PFSK-1 (cell line): ENCODE data around the gene GFRA1.

Experiments used
- POLR2AphosphoS5 ChIP-seq: IDR thresholded peaks from 2 replicates; pipeline ENCODE4 v1.6.1; 2012; ENCODE audit warnings: low read depth, mild to moderate bottlenecking, control low read depth, low read length, moderate library complexity
- TF ChIP-seq, protein P1 (sequence below), 2 experiments: IDR thresholded peaks; 2 replicates each; pipeline versions ENCODE4 v1.6.1 to v1.8.0; 2011 to 2012; ENCODE audit warnings: low read depth in 2 of 2, low read length in 2 of 2, control low read depth in 1 of 2, inconsistent platforms in 1 of 2, mild to moderate bottlenecking in 1 of 2, moderate library complexity in 1 of 2; ENCODE audit not compliant: insufficient read depth in 1 of 2

DNA sequence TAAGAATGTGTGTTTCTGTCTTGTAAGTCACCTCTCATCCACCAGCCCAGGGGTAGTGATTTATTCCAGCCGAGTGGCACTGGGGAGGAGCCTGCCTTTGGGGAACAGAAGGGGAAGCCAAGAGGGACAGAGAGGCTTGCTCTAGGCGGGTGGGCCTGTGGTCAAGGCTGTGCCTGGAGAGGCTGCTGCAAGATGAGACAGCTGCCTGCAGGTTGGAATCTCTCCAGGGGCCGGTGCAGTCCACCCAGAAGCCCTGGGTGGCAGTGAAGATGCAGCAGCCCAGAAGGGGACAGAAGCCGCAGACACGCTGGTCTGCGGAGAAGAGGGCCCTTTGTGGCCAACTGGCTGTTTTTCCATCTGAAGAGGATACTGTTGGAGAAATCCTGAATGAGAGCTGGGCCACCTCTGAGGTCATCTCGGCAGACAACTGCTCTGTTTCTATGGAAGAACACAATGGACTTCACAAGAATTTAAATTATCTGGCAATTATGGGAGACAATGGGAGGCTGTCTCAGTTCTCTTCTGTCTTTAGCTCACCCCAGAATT is 175.7 kb downstream of the GFRA1 start:
- no peak for TF ChIP-seq POLR2AphosphoS5
- TF ChIP-seq, protein P1, sequence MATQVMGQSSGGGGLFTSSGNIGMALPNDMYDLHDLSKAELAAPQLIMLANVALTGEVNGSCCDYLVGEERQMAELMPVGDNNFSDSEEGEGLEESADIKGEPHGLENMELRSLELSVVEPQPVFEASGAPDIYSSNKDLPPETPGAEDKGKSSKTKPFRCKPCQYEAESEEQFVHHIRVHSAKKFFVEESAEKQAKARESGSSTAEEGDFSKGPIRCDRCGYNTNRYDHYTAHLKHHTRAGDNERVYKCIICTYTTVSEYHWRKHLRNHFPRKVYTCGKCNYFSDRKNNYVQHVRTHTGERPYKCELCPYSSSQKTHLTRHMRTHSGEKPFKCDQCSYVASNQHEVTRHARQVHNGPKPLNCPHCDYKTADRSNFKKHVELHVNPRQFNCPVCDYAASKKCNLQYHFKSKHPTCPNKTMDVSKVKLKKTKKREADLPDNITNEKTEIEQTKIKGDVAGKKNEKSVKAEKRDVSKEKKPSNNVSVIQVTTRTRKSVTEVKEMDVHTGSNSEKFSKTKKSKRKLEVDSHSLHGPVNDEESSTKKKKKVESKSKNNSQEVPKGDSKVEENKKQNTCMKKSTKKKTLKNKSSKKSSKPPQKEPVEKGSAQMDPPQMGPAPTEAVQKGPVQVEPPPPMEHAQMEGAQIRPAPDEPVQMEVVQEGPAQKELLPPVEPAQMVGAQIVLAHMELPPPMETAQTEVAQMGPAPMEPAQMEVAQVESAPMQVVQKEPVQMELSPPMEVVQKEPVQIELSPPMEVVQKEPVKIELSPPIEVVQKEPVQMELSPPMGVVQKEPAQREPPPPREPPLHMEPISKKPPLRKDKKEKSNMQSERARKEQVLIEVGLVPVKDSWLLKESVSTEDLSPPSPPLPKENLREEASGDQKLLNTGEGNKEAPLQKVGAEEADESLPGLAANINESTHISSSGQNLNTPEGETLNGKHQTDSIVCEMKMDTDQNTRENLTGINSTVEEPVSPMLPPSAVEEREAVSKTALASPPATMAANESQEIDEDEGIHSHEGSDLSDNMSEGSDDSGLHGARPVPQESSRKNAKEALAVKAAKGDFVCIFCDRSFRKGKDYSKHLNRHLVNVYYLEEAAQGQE (IDR thresholded peaks at IDR 0.05; ENCODE audit: insufficient read depth in 1 of 2, low read depth in 2 of 2, low read length in 2 of 2), result no peak
